ENCODE measurements around the gene CLDN16.

The CLDN16 gene

DNA sequence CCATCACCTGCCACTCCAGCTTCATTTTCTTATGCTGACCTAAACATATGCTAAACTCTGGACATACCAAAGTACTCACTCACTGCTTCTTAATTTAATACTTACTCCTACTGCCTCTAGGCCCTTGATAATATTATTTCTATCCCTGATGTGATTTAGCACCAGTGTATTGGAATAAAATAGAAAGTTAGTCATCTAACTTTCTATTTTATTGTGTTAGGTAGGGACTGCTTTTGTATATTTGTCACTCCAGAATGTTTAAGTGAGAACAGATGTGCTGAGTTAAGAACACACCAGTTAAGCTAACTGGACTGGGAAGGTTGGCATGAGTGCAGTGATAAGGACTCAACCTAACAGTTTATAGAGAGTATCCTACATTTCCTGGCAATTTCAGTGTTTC, 6.5 kb upstream of the CLDN16 start:
- no peak for DNase-seq

DNA sequence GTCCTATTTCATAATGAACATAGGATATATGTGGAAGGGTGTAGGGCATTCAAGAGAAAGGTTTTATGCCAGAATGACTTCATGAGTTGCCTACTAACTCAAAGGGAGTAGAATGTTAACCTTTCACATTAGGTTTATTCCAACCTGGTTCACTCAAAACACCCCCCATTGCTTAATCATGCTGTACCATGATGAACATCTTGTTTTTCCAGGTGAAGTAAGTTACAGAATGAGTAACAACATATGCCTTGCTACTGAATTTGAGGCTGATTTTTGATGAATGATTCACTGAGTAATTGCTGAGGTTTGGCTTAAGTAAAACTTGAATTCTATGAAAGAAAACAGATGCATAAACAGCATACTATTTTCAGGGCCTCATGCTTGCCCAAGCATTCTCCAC, 5.9 kb upstream of the CLDN16 start:
- no peak for DNase-seq

DNA sequence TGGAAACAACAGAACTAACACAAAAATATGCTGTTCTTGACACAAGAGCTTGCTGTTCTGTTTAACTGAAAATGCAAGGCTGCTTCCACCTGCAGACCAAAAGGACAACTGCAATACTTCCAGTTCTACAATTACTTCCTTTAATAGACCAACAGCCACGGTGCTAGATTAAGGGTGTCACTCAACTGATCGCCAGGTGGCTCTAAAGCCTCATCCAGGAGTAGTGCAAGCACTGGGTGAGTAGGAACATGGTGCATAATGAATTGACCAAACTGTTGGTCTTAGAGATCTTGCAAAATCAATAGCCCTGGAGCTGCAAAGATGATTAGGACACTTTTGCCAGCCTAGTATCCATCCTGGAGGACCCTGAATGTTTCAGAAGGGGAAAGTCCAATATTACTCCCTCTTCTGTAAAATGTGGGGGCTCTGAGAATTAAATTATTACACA, 3.6 kb upstream of the CLDN16 start:
- no peak for DNase-seq

DNA sequence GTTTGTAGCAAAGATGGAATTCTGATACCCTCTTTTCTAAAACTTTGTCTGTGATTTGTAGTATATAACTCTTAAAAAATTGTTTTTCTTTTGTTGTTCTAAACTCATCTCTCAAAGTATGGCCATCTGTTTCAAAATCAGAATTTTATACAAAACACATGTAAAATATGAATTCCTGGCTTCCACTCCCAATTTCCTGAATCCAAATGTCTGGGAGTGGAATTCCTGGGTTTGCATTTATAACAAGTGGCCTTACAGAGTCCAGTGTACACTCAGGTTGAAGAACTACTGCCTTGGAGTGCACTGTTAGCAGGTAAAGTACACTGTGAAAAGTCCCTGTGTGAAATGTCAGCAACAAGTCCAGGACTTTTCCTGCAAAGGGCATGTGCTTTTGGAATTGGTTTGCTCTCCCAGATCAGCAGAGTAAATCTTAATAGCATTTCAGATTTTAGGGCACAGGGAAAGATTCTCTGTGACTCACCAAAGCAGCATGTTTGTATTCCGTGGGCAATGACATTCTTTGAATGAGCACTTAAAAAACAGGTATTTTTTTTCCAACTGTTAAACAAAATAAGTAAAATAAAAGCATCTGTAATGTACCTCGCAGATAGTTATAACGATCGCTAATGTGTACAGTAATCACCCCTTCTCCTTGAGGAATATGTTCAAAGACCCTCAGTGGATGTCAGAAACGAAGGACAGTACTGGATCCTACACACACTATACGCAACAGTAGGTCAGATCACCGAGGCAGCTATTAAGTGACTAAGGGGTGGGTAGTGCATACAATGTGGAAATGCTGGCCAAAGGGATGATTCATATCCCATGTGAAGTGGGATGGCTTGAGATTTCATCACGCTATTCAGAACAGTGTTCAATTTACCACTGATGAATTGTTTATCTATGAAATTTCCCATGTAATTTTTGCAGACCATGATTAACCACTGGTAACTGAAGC, 2.0 kb upstream of the CLDN16 start:
- no peak for DNase-seq

DNA sequence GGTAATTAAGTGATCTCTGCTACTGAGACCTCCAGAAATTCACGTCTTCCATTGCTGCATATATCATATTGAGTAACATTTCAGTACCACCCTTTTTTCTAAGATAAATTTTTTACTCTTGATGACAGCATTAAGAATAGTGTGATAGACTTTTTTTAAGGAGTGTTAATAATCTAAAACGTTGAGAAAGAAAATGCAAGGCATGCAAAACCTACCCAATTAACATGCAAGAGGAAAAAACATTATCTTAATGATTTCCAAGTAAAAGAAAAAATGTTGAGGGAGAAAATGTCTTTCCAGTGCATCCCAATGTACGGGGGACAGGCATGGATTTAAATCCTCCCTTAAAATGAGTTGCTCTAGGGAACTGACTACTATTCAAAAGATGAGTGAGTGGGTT, 740 bp downstream of the CLDN16 start:
- DNase-seq = no peak

DNA sequence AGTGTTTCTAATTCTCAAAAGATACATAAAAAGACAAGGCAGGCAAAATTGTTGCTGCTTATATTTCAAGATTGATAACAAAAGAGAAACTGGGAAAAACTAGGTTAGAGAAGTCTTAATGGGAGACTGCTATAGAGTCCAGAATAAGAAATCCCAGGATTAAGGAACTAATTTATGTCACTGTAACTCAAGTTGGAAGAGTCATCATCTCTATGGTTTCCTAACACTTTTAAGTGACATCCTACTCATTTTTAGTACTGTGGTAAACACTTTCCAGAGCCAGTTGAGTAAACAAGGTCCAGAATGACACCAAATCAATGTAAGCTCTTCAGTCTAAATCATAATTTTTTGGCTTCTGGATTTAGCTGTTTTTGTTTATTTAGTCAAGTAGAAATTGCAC, 8.0 kb downstream of the CLDN16 start:
- DNase-seq = no peak

DNA sequence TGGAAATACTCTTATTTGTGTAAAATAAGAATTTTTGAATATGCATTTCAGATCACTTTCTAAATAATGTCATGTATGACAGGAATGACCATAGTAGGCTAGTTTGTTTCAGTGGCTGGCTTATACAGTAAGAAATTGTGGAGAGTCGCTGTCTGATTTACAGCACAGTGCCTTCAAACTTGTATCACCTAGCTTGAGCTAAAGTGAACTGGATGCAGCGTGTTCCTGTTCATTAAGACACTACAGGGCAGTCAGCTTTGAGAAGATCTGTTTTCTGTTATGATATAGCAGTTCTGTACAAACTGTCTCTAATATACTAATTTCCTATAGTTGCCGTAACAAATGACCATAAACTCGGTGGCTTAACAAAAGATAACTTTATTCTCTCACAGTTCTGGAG, 9.9 kb downstream of the CLDN16 start:
- no peak for DNase-seq

DNA sequence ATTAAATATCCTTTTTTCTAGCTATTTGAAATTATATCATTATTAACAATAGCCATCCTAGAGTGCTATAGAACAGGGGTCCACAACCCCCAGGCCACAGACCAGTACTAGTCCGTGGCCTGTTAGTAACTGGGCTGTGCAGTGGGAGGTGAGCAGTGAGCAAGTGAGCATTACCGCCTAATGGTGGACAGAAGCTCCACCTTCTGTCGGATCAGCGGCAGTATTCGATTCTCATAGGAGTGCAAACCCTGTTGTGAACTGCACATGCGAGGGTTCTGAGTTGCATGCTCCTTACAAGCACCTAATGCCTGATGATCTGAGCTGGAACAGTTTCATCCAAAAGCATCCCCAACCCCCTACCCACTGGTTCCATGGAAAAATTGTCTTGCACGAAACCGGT, 11.7 kb downstream of the CLDN16 start:
- DNase-seq = no peak

DNA sequence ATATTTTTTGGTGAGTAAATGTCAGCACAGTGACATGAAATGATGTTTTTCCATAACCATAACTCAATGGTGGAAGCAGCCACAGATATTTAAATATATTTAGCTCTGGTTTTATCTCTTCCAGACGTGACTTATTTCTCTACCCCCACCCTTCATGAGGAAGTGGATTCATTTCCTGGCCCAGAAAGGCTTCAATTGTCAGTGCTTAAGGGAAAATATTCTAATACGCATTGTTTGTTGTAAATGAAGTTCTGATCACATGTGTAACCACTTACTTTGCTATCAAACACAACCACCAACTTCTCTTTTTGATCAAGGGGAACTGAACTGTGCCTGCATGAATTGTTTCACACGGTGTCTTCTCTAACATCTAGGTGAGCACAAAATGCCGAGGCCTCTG, 14.0 kb downstream of the CLDN16 start:
- DNase-seq = no peak

DNA sequence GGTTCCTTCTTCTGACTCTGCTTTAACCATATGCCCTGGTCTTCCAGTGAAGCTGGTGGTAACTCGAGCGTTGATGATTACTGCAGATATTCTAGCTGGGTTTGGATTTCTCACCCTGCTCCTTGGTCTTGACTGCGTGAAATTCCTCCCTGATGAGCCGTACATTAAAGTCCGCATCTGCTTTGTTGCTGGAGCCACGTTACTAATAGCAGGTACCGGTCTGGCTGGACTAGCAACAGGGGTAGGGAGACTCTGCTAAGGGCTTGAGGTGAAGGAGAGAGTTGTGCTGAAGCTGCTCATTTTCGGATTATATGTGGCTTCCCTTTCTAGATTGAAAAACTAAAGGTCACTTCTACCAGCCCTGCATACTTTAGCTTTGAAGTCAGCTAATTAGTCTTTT, 16.8 kb downstream of the CLDN16 start:
- DNase-seq = no peak

DNA sequence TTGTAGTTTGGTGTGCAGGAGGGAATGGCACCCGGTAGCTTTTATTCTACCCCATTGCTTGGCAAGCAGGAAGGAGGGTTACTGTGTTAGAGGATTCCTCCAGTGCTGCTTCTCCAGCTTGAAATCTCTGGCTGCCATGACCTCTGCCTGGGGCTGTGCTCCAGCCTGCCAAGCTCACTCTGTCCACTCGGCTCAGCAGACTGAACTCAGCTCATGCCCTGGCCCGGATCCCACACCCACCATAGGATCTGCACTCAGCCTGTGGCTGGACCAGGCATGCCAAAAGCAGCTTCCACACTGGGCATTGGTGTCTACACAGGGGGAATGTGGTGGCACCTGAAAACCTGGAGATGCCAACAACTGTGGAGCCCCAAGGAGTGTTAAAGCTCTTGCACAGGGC, 26.3 kb downstream of the CLDN16 start:
- DNase-seq = no peak

DNA sequence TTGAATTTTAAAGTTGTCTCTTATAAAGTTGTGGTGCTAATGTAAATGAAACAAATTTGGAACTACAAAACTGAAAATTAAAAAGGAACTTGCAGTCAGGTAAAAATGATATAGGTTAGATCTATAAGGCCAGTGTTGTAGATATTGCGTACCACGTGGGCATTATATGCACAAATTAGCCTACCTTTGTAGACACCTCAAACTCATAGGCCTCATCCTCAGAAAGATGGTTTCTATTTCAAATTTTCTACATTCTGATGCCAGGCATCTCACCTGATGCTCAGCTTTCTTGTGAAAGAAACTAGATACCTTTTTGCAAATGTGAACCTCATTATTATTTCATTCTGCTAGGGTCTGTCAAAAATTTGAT, 36.1 kb downstream of the CLDN16 start:
- DNase-seq = no peak

DNA sequence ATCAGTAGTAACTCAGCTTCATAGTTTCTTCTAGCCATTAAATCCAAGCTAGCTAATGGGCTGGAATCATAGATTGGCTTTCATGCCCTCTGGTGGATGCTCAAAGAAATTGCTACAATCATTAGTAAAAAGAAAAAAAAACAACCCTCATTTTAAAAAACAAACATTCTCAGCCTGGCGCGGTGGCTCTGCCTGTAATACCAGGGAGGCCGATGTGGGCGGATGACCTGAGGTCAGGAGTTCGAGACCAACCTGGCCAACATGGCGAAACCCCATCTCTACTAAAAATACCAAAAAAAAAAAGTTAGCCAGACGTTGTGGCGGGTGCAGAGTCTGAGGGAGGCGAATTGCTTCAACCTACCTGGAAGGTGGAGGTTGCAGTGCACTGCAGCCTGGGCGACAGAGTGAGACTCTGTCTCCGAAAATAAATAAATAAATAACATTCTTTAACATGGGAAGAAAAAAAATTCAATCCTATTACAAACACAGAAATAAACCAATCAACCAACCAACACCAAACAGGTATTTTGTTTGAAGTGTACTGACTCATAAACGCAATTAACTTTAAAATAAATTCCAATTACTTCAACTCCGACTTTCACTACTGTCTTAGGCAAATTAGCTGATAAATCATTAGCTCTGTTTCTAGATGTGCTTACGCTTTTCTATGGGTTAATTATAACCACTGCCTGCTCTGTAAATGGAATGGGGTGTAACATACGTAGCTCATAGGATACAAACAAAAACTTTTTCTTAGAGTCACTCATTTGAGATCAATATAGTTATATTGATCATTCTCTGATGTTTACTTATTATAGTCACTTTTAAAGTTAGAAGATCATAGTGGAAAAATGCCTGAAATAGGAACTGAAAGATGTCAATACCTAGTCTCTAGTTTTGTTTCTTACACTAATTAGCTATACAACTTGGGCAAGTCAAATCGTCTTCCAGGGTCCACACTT, 36.8 kb downstream of the CLDN16 start:
- no peak for DNase-seq

DNA sequence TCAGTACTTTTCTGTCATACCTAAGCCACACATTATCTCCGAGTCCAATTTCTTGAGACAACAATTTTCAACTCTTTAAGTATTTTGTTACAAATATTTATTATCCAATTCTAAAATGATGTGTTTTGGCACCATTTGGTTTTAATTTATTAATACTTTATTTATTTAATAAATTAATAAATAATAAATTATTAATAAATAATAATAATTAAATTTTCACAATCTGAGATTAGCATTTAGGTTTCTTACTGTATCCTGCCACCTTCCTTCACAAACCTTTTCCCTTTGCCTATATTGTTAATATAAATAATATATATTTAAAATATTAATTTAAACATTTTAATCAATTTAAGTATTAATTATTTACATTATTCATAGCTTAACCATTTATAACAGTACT, 37.9 kb downstream of the CLDN16 start:
- no peak for DNase-seq

DNA sequence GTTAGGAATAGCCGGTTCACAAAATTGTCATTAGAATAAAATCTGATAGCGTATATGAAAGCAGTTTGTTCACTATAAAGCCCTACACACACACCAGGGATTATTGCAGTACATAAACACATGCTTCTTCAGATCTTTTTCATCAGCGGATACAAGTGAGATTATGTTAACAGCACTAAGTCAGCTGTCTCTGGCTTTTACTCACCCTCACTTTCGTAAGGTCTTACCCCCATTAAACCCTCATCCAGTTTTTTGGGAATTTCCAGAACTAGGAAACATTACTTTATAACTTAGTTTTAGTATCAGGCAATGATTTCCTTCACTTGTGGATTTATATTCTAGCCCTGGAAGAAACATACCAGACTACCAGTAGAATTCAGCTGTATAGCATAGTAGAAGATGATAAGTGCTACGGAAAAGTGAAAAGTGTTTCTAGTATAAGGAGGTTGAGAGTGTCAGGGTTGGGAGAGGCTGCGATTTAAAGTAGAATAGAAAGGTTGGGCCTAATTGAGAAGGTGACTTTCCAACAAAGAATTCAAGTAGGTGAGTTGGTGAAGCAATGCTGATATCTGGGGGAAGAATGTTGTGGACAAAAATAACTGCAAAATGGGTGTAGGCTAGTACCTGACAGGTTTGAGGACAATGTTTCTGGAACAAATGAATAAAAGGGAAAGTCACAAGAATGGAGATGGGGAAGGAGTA, 39.0 kb downstream of the CLDN16 start:
- no peak for DNase-seq

DNA sequence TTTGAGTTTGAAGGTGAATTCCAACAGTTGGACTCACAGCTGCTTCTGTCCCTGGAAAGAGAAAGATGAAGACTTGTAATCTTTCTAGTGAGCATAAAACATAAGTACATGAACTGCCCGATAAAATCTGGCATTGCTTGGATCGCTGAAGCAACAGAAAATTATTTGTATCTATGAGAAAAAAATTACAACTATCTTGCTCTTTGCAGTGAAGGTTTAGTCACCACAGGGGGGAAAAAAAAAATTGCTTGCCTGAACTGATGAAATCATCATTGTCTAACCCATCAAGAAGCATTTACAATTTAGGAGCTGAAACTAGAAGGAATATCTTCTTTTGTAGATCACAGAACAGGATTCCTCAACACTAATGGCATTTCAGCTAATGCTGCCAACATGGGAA, 41.7 kb downstream of the CLDN16 start:
- DNase-seq = no peak

DNA sequence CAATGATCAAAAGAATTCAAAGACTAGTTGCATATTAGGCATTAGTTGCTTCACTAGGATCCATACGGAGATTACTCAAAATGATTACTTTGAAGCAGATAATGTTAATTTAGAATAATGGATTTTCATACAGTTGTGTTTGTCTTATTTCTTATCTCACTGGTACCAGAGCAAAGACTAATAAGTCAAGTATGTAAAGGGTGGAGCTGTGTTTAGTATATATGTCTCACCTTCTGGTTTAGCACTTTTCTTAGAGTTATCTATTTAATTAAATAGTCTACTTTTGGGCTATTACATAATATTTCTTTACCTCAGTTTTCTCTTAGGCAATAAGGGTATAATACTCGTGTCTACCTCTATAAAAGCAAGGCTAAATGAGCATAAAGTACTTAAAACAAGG, 42.9 kb downstream of the CLDN16 start:
- DNase-seq = no peak

DNA sequence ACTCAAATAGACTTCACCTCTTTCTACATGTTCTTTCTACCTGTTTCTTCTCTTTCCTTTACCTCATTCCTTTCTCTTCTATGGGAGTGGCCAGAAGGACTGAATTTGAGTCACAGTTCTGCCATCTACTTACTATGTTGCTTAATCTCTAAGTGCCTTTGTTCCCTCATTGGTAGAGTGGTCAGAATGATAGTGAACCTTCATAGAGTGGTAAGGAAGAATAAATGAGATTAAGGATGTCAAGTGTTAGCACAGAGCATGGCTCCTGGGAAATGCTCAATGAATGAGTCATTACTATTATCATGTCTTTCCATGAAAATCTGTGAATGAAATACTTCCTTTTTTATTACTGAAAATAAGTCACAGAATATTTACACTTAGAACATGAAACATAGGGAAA, 44.3 kb downstream of the CLDN16 start:
- DNase-seq = no peak

DNA sequence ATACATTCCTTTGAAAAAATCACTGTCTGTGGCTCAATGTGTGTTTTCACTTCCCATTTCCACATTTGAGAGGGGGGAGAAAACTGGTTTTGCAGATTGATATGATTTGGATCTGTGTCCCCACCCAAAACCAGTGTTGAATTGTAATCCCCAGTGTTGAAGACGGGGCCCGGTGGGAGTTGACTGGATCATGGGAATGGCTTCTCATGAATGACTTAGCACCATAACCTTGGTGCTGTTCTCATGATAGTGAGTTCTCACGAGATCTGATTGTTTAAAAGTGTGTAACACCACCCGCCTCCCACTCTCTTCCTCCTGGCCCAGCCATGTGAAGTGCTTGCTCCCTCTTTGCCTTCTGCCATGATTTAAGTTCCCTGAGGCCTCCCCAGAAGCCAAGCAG, 45.7 kb downstream of the CLDN16 start:
- no peak for DNase-seq

DNA sequence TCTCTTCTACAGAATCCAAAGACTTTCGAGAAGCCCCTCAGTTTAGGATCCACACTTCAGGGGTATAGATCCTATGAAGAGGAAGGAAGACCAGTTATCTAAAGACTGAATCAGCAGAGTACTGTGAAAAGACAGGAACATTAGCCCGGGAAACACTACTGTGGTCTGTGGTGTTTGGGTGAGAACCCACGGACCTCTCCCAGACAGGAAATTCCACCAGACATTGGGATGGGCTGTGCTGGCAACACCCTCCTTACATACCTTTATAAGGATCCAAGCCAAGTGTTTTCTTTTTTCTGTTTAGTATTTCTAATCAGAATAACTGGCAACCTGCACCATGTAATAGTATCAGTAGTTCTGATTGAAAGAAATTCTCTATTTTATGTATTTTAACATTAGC, 47.7 kb downstream of the CLDN16 start:
- no peak for DNase-seq

DNA sequence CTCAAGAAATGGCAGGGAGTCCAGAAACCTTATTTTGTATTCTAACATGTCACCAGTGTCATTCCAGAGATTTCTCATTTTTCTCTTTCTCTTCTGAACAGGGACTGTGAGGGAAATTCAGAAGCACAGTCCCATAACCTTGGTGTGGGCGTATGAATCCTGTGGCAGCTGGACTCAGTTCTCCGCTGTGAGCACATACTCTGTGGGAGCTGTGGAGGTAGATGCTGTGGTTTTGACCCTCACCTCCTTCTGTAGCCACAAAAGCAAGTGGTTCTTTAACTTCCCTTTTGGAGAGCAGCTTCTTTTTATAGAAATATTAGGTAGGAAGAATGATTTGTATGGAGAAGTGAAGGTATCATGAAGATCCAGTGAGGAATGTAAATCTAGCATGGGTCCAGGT, 48.4 kb downstream of the CLDN16 start:
- no peak for DNase-seq

DNA sequence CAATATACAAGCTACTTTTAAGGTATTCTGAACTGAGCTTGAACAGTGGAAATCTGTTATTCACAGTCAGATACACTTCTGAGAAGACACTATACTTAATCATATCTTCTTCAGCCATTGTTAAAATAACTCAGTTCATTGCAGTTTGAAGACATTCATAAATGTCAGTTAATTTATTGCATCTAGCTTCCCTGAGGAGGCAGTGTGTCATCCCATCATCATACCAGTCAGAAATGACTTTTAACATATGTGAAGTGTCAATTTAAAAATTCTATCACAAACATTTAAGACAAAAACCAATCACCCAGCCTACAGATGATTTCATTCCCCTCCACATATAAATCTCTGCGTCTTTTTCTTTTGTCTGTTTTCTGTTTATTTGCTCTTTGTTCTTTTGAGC, 54.3 kb downstream of the CLDN16 start:
- DNase-seq = no peak

DNA sequence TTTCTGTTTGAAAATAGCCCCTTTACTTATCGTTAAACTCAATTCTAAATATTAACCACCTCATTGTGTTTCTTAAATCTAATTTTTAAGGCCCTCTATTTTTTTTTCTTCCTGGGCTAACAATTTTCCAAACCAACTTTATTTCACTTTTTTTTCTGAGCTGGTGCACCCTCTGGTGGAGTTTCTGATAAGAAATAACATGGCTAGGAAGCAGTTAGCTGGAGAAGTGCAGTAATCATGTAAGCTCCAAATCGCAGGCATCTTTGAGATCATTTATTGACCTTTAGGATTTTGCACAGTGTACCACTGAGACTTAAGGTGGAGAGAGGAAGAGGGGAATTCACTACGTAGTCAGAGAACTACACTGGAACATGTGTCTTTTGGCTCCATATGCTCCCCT, 55.3 kb downstream of the CLDN16 start:
- no peak for DNase-seq

Data from effector CD8-positive, alpha-beta T cell (primary cell).